ENCODE results near the gene INSC.

The INSC gene

DNA sequence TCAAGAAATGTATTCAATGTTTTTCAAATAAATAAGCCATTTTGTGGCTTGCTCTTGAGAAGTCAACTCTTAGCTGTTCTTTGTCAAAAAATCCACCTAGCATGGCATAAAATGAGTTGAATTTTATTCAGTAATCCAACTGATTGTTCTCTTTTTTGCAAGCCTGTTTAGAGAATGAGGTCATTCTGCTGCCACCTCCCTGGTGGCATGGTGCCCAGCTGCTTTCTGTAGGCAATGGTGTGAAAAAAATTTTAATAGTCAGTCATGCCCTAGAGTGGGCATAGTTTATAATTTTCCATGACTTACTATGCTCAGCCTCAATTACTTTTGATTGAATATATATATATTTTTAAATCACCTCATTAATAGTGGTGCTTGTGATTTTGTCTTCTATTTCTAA lies 177.2 kb downstream of the INSC start:
- DNase-seq (ENCODE audit: low read depth in 3 of 3): no peak

GRCh38 chr11:15293975-15294620 lies 179.4 kb downstream of the INSC start:
- DNase-seq (ENCODE audit: low read depth in 3 of 3): no peak

DNA sequence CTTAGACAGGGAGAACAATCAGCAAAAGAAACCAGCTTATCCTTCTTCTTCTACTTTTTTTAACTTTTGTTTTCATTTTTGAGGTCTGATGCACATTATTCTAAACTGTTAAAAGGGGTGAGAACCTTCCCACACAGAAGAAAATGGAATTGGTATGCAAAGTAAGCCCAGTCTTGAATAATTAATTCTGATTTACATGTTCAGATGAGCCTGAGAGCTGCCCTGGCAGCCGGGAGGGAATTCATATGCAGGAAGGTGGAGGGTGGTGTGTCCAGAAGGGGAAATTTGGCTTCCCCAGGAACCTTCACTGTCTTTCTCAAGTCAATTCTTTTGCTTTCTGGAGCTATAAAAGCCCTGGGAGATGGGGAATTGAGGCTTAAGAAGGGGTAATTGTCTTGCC lies 181.0 kb downstream of the INSC start:
- DNase-seq (ENCODE audit: low read depth in 3 of 3): no peak

Measured in stimulated activated CD4-positive, alpha-beta T cell treated with anti-CD3 and anti-CD28 coated beads, TNF-alpha, amount 100 ng/mL, for 48 hours (primary cell).